OCI-LY3 (cell line): ENCODE results near the gene ZNF778.

Experiments
- H2AFZ ChIP-seq: fragments of 200-600, 300-600 bp; shearing (Covaris generic); 2 replicates; pipeline ENCODE4 v1.6.0; 2014; ENCODE audit warnings: antibody characterized with exemption, low read depth, low read length
- H3K27ac ChIP-seq: fragments of 200-600, 300-600 bp; sonication (generic); 2 replicates; pipeline ENCODE4 v1.5.1; 2014; ENCODE audit warnings: mild to moderate bottlenecking, low read length, moderate library complexity, mixed read lengths
- H3K27me3 ChIP-seq: fragments of 200-600, 300-600 bp; sonication (generic); 2 replicates; pipeline ENCODE4 v1.6.1; 2014; ENCODE audit warnings: low read depth, low read length, mixed read lengths
- H3K36me3 ChIP-seq: fragments of 200-600, 300-600 bp; sonication (generic); replicated peaks from 2 replicates; pipeline ENCODE3; 2014; ENCODE audit warnings: low read depth, low read length, mixed read lengths
- H3K4me1 ChIP-seq: fragments of 300-600, 200-600 bp; sonication (generic); 2 replicates; pipeline ENCODE4 v1.6.1; 2014; ENCODE audit warnings: low read length, mixed read lengths
- H3K4me2 ChIP-seq: fragments of 200-600, 300-600 bp; sonication (generic); 2 replicates; pipeline ENCODE4 v1.6.1; 2014; ENCODE audit warnings: low read length, mixed read lengths
- H3K4me3 ChIP-seq: fragments of 300-600, 200-600 bp; sonication (generic); 2 replicates; pipeline ENCODE4 v1.5.1; 2014; ENCODE audit warnings: antibody characterized with exemption, mild to moderate bottlenecking, low read length, moderate library complexity
- H3K79me2 ChIP-seq: fragments of 300-600, 200-600 bp; shearing (Covaris generic); 2 replicates; pipeline ENCODE4 v1.6.1; 2014; ENCODE audit warnings: mild to moderate bottlenecking, low read length, mixed read lengths
- H3K9ac ChIP-seq: fragments of 300-600, 200-600 bp; shearing (Covaris generic); 2 replicates; pipeline ENCODE4 v1.6.0; 2014; ENCODE audit warnings: mild to moderate bottlenecking, low read length, moderate library complexity
- H3K9me3 ChIP-seq: fragments of 200-600, 300-600 bp; shearing (Covaris generic); 2 replicates; pipeline ENCODE4 v1.6.1; 2014; ENCODE audit warnings: low read length, mixed read lengths; ENCODE audit not compliant: insufficient read depth
- H4K20me1 ChIP-seq: fragments of 200-600, 300-600 bp; sonication (generic); 2 replicates; pipeline ENCODE4 v1.6.1; 2016; ENCODE audit warnings: low read length, mixed read lengths; ENCODE audit not compliant: insufficient read depth
- EZH2phosphoT487 ChIP-seq: fragments of 200-600 bp; shearing (Covaris generic); IDR thresholded peaks from 2 replicates; pipeline ENCODE4 v1.6.1; 2018; ENCODE audit warnings: antibody characterized with exemption, mixed run types, low read depth
- TF ChIP-seq, protein P1 (sequence below): fragments of 200-600, 300-600 bp; sonication (generic); IDR thresholded peaks from 2 replicates; pipeline ENCODE4 v1.5.1; 2014; ENCODE audit warnings: antibody characterized with exemption, low read length, low read depth

ZNF778 gene

DNA sequence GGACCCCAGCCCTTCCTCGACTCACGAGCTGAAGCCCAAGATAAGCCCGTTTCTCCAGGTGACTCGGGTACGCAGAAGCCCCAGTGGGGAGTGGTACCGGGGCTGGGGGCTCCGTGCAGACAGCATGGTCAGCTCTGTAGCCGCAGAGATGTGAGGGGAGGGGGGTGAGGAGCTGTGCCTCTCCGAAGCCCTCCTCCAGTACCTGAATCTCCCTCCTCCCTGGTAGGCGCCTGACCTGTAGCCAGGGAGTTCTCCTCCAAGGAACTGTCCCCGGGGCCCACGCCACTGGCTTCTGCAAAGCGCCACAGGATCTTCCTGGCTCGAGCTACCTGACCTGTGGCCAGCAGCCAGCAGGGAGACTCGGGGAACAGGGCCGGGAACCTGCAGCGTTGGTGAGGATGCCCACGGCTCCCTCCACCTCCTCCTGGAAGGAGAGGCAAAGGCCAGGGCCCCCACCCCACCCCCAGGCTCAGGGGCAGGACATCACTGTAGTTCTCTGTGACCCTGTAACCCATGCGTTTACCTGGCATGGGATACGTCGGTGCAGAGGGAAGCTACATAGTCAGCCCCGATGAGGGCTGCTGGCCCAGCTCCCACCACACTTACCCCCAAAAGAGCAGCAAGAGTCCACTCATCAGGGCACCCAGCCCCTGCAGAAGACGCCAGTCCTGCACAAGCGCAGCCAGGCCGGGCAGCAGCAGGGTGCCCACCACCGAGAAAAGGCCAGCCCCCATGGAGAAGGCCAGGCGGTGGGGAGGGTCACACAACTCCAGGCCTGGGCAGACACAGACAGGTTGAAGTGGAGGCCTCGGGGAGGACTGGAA is 18.9 kb upstream of the ZNF778 start:
- Histone ChIP-seq H3K4me1 (no peaks in the 10 kb centered on the region), H3K9ac (no peak overlapping the region), H4K20me1 (no peaks in the 10 kb centered on the region), H3K36me3 (no peaks in the 10 kb centered on the region), H3K79me2 (no peaks in the 10 kb centered on the region), H2AFZ (no peak overlapping the region), H3K4me3 (no peak overlapping the region), H3K27me3 (no peaks in the 10 kb centered on the region), H3K4me2 (no peak overlapping the region), H3K27ac (no peak overlapping the region), H3K9me3 (no peaks in the 10 kb centered on the region)
- no peak for TF ChIP-seq EZH2phosphoT487
- TF ChIP-seq, protein P1, sequence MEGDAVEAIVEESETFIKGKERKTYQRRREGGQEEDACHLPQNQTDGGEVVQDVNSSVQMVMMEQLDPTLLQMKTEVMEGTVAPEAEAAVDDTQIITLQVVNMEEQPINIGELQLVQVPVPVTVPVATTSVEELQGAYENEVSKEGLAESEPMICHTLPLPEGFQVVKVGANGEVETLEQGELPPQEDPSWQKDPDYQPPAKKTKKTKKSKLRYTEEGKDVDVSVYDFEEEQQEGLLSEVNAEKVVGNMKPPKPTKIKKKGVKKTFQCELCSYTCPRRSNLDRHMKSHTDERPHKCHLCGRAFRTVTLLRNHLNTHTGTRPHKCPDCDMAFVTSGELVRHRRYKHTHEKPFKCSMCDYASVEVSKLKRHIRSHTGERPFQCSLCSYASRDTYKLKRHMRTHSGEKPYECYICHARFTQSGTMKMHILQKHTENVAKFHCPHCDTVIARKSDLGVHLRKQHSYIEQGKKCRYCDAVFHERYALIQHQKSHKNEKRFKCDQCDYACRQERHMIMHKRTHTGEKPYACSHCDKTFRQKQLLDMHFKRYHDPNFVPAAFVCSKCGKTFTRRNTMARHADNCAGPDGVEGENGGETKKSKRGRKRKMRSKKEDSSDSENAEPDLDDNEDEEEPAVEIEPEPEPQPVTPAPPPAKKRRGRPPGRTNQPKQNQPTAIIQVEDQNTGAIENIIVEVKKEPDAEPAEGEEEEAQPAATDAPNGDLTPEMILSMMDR = no peak

DNA sequence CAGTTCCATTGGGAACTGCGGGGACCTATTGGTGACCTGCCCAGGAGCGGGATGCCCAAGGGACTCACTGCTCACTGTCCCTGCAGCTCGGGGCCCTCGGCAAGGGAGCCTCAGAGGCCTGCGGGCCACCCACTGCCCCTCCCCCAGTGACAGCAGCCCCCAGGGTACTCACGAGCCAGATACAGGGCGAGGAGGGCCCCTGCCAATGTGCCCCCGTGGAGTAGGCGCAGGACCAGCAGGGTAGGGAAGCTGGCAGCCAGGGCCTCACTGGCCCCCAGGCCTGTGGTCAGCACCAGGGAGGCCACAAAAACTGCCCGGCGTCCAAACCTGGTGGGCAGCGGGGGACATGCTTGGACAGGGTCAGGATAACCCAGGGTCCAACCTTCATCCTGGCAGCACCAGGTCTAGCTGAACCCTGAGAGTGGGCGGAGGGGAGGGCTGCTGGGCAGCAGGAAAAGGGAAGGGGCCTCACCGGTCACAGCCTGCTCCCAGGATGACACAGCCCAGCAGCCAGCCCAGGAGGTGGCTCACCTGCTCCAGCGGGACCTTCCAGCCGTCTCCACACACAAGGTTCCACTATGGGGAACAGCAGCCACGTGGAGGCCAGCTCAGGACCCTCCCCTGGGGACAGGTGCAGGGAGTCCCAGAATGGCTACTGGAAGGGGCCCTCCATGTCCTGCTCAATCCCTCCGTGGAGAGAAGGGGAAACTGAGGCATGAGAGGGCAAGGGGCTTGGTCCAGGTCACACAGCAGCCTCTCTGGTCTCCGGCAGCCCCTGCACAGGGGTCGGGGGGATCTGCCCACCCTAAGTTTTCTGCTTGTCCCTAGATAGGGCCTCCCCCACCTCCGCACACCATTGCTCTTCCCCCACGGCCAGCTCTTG is 18.0 kb upstream of the ZNF778 start:
- no peak for TF ChIP-seq EZH2phosphoT487
- no peaks in the 10 kb centered on the region for H3K4me1 ChIP-seq
- 0 out of 2 replicates have a peak overlapping the region, but pooled peaks have one; percentile 16 for H3K4me3 ChIP-seq
- H3K36me3 ChIP-seq = no peaks in the 10 kb centered on the region
- H3K27ac ChIP-seq = no peak overlapping the region
- H3K4me2 ChIP-seq = no peak overlapping the region
- H3K27me3 ChIP-seq = no peaks in the 10 kb centered on the region
- no peaks in the 10 kb centered on the region for H3K9me3 ChIP-seq
- no peak overlapping the region for H3K9ac ChIP-seq
- H2AFZ ChIP-seq = no peak overlapping the region
- H3K79me2 ChIP-seq = no peaks in the 10 kb centered on the region
- H4K20me1 ChIP-seq = no peaks in the 10 kb centered on the region

DNA sequence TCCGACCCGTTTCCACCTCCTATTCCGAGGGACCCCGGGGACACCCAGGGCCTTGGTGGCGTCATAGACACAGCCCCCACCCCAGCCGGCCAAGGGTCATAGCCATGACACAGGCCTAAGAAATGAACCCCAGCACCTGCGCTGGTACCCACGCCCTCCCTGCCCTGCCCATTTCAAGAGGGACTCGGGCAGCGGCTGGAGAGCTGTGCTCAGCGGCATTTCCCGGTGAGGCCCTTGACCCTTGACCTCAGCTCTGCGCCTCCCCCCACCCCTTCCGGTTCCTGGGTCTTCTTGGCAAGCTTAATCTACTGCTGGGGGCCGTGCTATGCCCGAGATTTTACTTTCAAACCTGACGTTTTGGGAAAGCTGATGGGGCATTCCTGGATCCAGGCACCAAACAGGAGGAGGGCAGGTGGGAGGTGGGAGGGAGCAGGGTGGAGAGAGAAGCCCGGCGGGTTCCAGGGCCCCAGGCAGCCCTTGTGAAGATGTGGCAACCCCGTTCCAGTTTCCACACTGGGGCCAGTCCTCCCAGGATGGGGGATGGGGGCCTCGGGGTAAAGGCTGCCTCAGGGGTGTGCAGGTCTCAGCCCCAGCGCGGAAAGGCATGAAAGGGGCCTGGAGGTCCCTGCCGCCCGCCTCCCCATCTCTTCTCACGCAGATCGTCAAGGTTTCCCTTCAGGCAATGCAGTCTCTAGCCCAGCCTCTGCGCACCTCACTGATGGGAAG is 17.2 kb upstream of the ZNF778 start, which contains the start of gene SLC22A31:
Gene SLC22A31, minus strand, starts transcription at position 414 of the 726 bp plus-strand sequence. Its CDS starts 36 bp downstream, at position 378.
- Histone ChIP-seq H3K79me2 (no peaks in the 10 kb centered on the region), H4K20me1 (no peaks in the 10 kb centered on the region), H3K9me3 (no peaks in the 10 kb centered on the region), H3K27ac (no peak within 1 kb of the TSS), H3K27me3 (no peaks in the 10 kb centered on the region), H3K36me3 (no peaks in the 10 kb centered on the region), H3K4me1 (no peaks in the 10 kb centered on the region), H3K4me2 (0 out of 2 replicates have a peak within 1 kb of the TSS, but pooled peaks have one; percentile 7), H3K4me3 (0 out of 2 replicates have a peak within 1 kb of the TSS, but pooled peaks have one; percentile 16), H2AFZ (no peak within 1 kb of the TSS), H3K9ac (no peak within 1 kb of the TSS)
- TF ChIP-seq, protein P1 = no peak
- TF ChIP-seq EZH2phosphoT487 = no peak

DNA sequence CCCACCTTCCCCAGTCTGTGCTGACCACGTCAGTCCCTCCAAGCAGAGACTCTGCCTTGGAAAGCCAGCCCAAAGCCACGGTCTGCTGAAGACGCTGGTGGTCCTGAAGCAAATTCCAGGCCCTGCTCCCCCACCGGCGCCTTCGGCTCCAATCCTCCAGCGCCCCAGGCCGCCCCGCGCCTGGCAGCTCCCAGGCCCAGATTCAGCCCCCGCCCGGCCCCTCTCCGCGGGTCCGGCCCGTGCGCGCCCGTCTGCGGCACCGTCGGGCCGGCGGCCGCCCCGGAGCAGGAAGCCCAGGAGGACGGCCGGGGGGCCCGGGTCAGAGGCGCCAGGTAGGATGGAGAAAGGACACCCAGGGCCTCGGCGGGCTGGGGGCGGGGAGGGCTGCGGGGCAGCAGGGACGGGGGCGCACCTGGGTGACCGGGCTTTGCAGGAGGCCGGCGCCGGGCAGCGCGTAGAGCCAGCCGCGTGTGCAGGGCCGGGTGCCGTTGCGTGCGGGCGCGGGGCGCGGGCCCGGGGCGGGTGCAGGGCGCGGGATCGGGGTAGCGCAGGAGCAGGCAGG is 16.6 kb upstream of the ZNF778 start:
- Histone ChIP-seq H3K9ac (no peak overlapping the region), H3K27ac (no peak overlapping the region), H3K36me3 (no peaks in the 10 kb centered on the region), H3K79me2 (no peaks in the 10 kb centered on the region), H3K9me3 (no peaks in the 10 kb centered on the region), H3K4me3 (no peak overlapping the region), H4K20me1 (no peaks in the 10 kb centered on the region), H2AFZ (no peak overlapping the region), H3K4me1 (no peaks in the 10 kb centered on the region), H3K27me3 (no peaks in the 10 kb centered on the region), H3K4me2 (no peak overlapping the region)
- TF ChIP-seq, protein P1 = no peak
- no peak for TF ChIP-seq EZH2phosphoT487
